IMR-90 (cell line): Measurements from ENCODE around the gene B4GALT5. TPM values are rescaled to one million over a fixed set of nuclear protein-coding genes. Genes with fewer than 3 reads are reported as not detected.

ENCODE experiments used
- ATAC-seq: fragments of 200-7000 bp; cut with Tn5 transposase; 2 replicates; pipeline ENCODE4 v1.9.1; 2020; ENCODE audit warnings: low read depth, mild to moderate bottlenecking, moderate library complexity
- BruUV-seq: library from RNA; stranded (reverse); fragments of 400-500 nt; replicated peaks from 2 replicates; lab custom pipeline; 2021; lab: Mats Ljungman, UMichigan
- CTCF ChIA-PET: fragments of 300-600 bp; formaldehyde crosslinking; extraction: SDS; loops from one replicate; lab custom pipeline; 2021; ENCODE audit warnings: antibody characterized with exemption; lab: Yijun Ruan, JAX
- POLR2A ChIA-PET: fragments of 300-600 bp; sonication (Branson Sonifier 250); formaldehyde crosslinking; loops from one replicate; lab custom pipeline; 2022; ENCODE audit warnings: antibody characterized with exemption; ENCODE audit not compliant: unreplicated experiment; lab: Charles Lee
- DNase-seq: peaks from one replicate; pipeline ENCODE4 v3.0.0; 2013
- H2AFZ ChIP-seq: replicated peaks from 2 replicates; pipeline ENCODE3; 2013; ENCODE audit warnings: low read length, mild to moderate bottlenecking; ENCODE audit not compliant: poor library complexity
- H2AK5ac ChIP-seq: 2 replicates; pipeline ENCODE4 v1.6.1; 2013; ENCODE audit warnings: low read depth, low read length, inconsistent platforms
- H2AK9ac ChIP-seq: replicated peaks from 2 replicates; pipeline ENCODE3; 2013; ENCODE audit warnings: mild to moderate bottlenecking, low read depth, low read length, moderate library complexity; ENCODE audit not compliant: poor library complexity
- H2BK120ac ChIP-seq: 2 replicates; pipeline ENCODE4 v1.6.1; 2013; ENCODE audit warnings: low read depth, low read length, inconsistent platforms
- H2BK15ac ChIP-seq: 3 replicates; pipeline ENCODE4 v1.6.1; 2013; ENCODE audit warnings: low read depth, low read length, inconsistent platforms
- H2BK20ac ChIP-seq: 2 replicates; pipeline ENCODE4 v1.6.1; 2013; ENCODE audit warnings: low read depth, mild to moderate bottlenecking, inconsistent platforms, low read length, moderate library complexity
- H2BK5ac ChIP-seq: 2 replicates; pipeline ENCODE4 v1.6.1; 2013; ENCODE audit warnings: mild to moderate bottlenecking, low read depth, low read length, inconsistent platforms; ENCODE audit not compliant: poor library complexity, severe bottlenecking
- H3K14ac ChIP-seq: replicated peaks from 2 replicates; pipeline ENCODE4 v1.6.1; 2013; ENCODE audit warnings: low read depth, low read length, inconsistent platforms
- H3K18ac ChIP-seq: 2 replicates; pipeline ENCODE4 v1.6.1; 2013; ENCODE audit warnings: low read depth, low read length, control low read depth
- H3K23ac ChIP-seq: 2 replicates; pipeline ENCODE4 v1.6.1; 2013; ENCODE audit warnings: low read depth, low read length, inconsistent platforms
- H3K27ac ChIP-seq: 2 replicates; pipeline ENCODE4 v1.5.1; 2013; ENCODE audit warnings: mild to moderate bottlenecking, control low read depth, low read length; ENCODE audit not compliant: insufficient read depth
- H3K27me3 ChIP-seq: 2 replicates; pipeline ENCODE4 v1.6.1; 2013; ENCODE audit warnings: low read length; ENCODE audit not compliant: control insufficient read depth, insufficient read depth
- H3K36me3 ChIP-seq: 2 replicates; pipeline ENCODE4 v1.6.1; 2013; ENCODE audit warnings: low read length, mixed read lengths; ENCODE audit not compliant: control insufficient read depth, insufficient read depth
- H3K4ac ChIP-seq: 2 replicates; pipeline ENCODE4 v1.6.1; 2013; ENCODE audit warnings: low read depth, low read length, inconsistent platforms
- H3K4me1 ChIP-seq: 2 replicates; pipeline ENCODE4 v1.6.1; 2013; ENCODE audit warnings: low read length, mixed read lengths; ENCODE audit not compliant: control insufficient read depth, insufficient read depth
- H3K4me2 ChIP-seq: 2 replicates; pipeline ENCODE4 v1.6.1; 2013; ENCODE audit warnings: low read depth, mild to moderate bottlenecking, control low read depth, low read length, moderate library complexity
- H3K4me3 ChIP-seq: 2 replicates; pipeline ENCODE4 v1.5.1; 2013; ENCODE audit warnings: low read depth, mild to moderate bottlenecking, control low read depth, low read length, moderate library complexity; ENCODE audit not compliant: insufficient read depth
- H3K56ac ChIP-seq: 2 replicates; pipeline ENCODE4 v1.6.1; 2013; ENCODE audit warnings: low read length, inconsistent platforms; ENCODE audit not compliant: insufficient read depth; ENCODE audit errors: extremely low read depth
- H3K79me1 ChIP-seq, 2 experiments: 2 replicates each; pipeline ENCODE4 v1.6.1; 2013; ENCODE audit warnings: low read length in 2 of 2, inconsistent platforms in 1 of 2, low read depth in 1 of 2
- H3K9ac ChIP-seq: 2 replicates; pipeline ENCODE4 v1.6.1; 2013; ENCODE audit warnings: low read depth, low read length, control low read depth
- H3K9me1 ChIP-seq: 2 replicates; pipeline ENCODE4 v1.6.1; 2013; ENCODE audit warnings: low read length, inconsistent platforms; ENCODE audit not compliant: insufficient read depth
- H3K9me3 ChIP-seq: 2 replicates; pipeline ENCODE4 v1.6.1; 2013; ENCODE audit warnings: low read length; ENCODE audit not compliant: control insufficient read depth, insufficient read depth
- H4K20me1 ChIP-seq: 2 replicates; pipeline ENCODE4 v1.6.1; 2013; ENCODE audit warnings: low read length, inconsistent platforms; ENCODE audit not compliant: insufficient read depth
- H4K5ac ChIP-seq: 2 replicates; pipeline ENCODE4 v1.6.1; 2013; ENCODE audit warnings: mild to moderate bottlenecking, low read depth, low read length, control low read depth
- H4K8ac ChIP-seq, 2 experiments: 2 replicates each; pipeline ENCODE4 v1.6.1; 2013; ENCODE audit warnings: low read depth in 2 of 2, low read length in 2 of 2, control low read depth in 1 of 2, inconsistent platforms in 1 of 2
- H4K91ac ChIP-seq: 2 replicates; pipeline ENCODE4 v1.6.1; 2013; ENCODE audit warnings: low read depth, low read length, inconsistent platforms; ENCODE audit not compliant: insufficient read depth
- BHLHE40 ChIP-seq: fragments of 150-350 bp; IDR thresholded peaks from 2 replicates; pipeline ENCODE4 v1.6.1; 2016; ENCODE audit warnings: mild to moderate bottlenecking, low read depth, low read length
- CEBPB ChIP-seq: IDR thresholded peaks from 2 replicates; pipeline ENCODE4 v1.6.1; 2012; ENCODE audit warnings: low read depth, low read length, improper control_type of control experiment
- FOS ChIP-seq: fragments of 150-350 bp; IDR thresholded peaks from 2 replicates; pipeline ENCODE4 v1.6.1; 2016; ENCODE audit warnings: low read depth, low read length
- MAFK ChIP-seq: IDR thresholded peaks from 2 replicates; pipeline ENCODE4 v1.6.1; 2012; ENCODE audit warnings: low read depth, low read length, improper control_type of control experiment
- NFE2L2 ChIP-seq: fragments of 150-350 bp; IDR thresholded peaks from 2 replicates; pipeline ENCODE4 v1.6.1; 2016; ENCODE audit warnings: low read depth, mild to moderate bottlenecking, low read length
- POLR2A ChIP-seq: IDR thresholded peaks from 2 replicates; pipeline ENCODE4 v1.6.1; 2012; ENCODE audit warnings: mild to moderate bottlenecking, low read depth, low read length
- RAD21 ChIP-seq: IDR thresholded peaks from 2 replicates; pipeline ENCODE4 v1.6.1; 2012; ENCODE audit warnings: low read length, improper control_type of control experiment
- SMC3 ChIP-seq: fragments of 150-350 bp; IDR thresholded peaks from 2 replicates; pipeline ENCODE4 v1.6.1; 2016; ENCODE audit warnings: low read depth, mild to moderate bottlenecking, antibody characterized with exemption, low read length, moderate library complexity
- WGBS, 2 experiments: methylation state at CpG; one replicate each; pipeline versions ENCODE4 v1.1.5 to v1.1.7; 2013; ENCODE audit warnings: missing lambda C conversion rate in 2 of 2; ENCODE audit not compliant: insufficient read length in 1 of 2; ENCODE audit errors: extremely low coverage in 2 of 2; 5-methylcytosine and 5-hydroxymethylcytosine counted together
- dilution Hi-C: fragments of 300-500 bp; cut with HindIII; formaldehyde crosslinking; loops from one replicate; pipeline ENCODE4 v1.14.3; 2018; ENCODE audit warnings: low sequenced_read_pairs; ENCODE audit not compliant: unreplicated experiment
- in situ Hi-C: fragments of 300-500 bp; cut with MboI; formaldehyde crosslinking; loops from 3 replicates; pipeline ENCODE4 v1.14.3; 2019; ENCODE audit warnings: low sequenced_read_pairs, inconsistent platforms, mixed read lengths
- intact Hi-C: fragments of 100-400 bp; cut with micrococcal nuclease; formaldehyde crosslinking; loops from 2 replicates; pipeline ENCODE4 v1.10.0; 2022
- polyA plus RNA-seq, 3 experiments: library from polyadenylated mRNA; depleted of rRNA; stranded (reverse); fragments of >200 nt; gene quantifications; 2 replicates each; pipeline ENCODE4 v1.2.3, GENCODE V29; 2012; ENCODE audit warnings: low replicate concordance in 1 of 3
- total RNA-seq: library from RNA; depleted of rRNA; stranded (reverse); fragments of >200 nt; gene quantifications from 2 replicates; pipeline ENCODE4 v1.2.3, GENCODE V29; 2012
- TF ChIP-seq, protein P1 (sequence below): conservative IDR thresholded peaks from 2 replicates; pipeline ENCODE4 v1.5.1; 2012; ENCODE audit warnings: mild to moderate bottlenecking, low read depth, low read length, improper control_type of control experiment

Gene B4GALT5
- total and polyA plus RNA-seq, 2 of the 4 experiments (the other 2 are of a cell fraction) = 11.3 to 20.4 TPM

DNA sequence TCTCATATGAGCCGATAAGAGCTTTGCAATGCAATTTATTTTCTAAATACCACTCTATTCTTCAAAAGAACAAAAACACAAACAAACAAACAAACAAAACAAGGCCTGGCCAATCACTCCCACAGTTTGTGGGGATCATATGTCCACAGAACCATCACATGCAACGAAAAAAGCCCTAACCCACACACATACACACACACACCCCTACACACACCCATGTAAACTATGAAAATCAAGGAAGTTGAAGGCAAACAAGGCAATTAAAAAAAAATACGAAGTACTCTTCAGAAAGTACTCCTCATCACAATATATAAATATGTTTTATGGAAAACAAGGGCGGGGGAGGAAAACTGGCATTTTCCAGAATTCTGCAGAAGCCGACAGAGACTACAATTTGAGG is 79.6 kb downstream of the B4GALT5 start:
- Histone ChIP-seq H3K9me1 (no peaks in the 10 kb centered on the region; the same call in 1 of the 2 replicates), H2BK120ac (no peak overlapping the region), H2AFZ (no peak overlapping the region), H3K23ac (no peak overlapping the region), H4K8ac (no peak overlapping the region), H2AK9ac (no peak overlapping the region), H3K27ac (no peak overlapping the region), H2BK5ac (no peak overlapping the region), H2BK15ac (no peak overlapping the region), H3K36me3 (peaks cover 31% of the 10 kb centered on the region), H3K14ac (no peak overlapping the region), H4K20me1 (no peaks in the 10 kb centered on the region), H3K18ac (no peak overlapping the region), H3K79me1 (0 out of 4 replicates have a peak, but pooled peaks cover 0 to 5% of the 10 kb centered on the region in 2 experiments), H2BK20ac (no peak overlapping the region), H3K4me2 (no peak overlapping the region), H4K91ac (no peak overlapping the region), H3K27me3 (no peaks in the 10 kb centered on the region), H3K9ac (no peak overlapping the region), H4K5ac (no peak overlapping the region), H3K4me3 (no peak overlapping the region), H3K4me1 (no peaks in the 10 kb centered on the region), H3K4ac (no peak overlapping the region), H3K9me3 (peaks cover under 1% of the 10 kb centered on the region; the same call in 1 of the 2 replicates), H2AK5ac (no peak overlapping the region), H3K56ac (no peak overlapping the region)
- POLR2A ChIA-PET = no interaction called here
- intact Hi-C loops (no loop called here), dilution Hi-C loops (no loop called here), in situ Hi-C loops (no loop called here)
- BruUV-seq = no TSS peak
- WGBS, 2 experiments = 88% methylated on average over 1 of the region's 5 CpGs; no CpG with 5 or more reads in 1 of the 2 experiments
- TF ChIP-seq NFE2L2 = no peak
- TF ChIP-seq, protein P1, sequence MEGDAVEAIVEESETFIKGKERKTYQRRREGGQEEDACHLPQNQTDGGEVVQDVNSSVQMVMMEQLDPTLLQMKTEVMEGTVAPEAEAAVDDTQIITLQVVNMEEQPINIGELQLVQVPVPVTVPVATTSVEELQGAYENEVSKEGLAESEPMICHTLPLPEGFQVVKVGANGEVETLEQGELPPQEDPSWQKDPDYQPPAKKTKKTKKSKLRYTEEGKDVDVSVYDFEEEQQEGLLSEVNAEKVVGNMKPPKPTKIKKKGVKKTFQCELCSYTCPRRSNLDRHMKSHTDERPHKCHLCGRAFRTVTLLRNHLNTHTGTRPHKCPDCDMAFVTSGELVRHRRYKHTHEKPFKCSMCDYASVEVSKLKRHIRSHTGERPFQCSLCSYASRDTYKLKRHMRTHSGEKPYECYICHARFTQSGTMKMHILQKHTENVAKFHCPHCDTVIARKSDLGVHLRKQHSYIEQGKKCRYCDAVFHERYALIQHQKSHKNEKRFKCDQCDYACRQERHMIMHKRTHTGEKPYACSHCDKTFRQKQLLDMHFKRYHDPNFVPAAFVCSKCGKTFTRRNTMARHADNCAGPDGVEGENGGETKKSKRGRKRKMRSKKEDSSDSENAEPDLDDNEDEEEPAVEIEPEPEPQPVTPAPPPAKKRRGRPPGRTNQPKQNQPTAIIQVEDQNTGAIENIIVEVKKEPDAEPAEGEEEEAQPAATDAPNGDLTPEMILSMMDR = no peak
- no peak for TF ChIP-seq POLR2A
- TF ChIP-seq MAFK = no peak
- TF ChIP-seq SMC3 = no peak
- no peak for TF ChIP-seq FOS
- no peak for TF ChIP-seq BHLHE40
- no peak for TF ChIP-seq CEBPB
- no peak for TF ChIP-seq RAD21
- CTCF ChIA-PET = no interaction called here
- DNase-seq (no peak), ATAC-seq (no peak)
